Activated CD4-positive, alpha-beta T cell treated with anti-CD3 and anti-CD28 coated beads for 36 hours (primary cell): Measurements from ENCODE around the gene GSG1L2. TPM values are rescaled to one million over a fixed set of nuclear protein-coding genes. Genes with fewer than 3 reads are reported as not detected.

Source experiments
- ATAC-seq: fragments of 200-7000 bp; cut with Tn5 transposase; one replicate; pipeline ENCODE4 v1.10.0; 2021; ENCODE audit warnings: mild to moderate bottlenecking, moderate library complexity
- CTCF ChIA-PET: fragments of 350-600 bp; sonication (Branson Sonifier 250); formaldehyde crosslinking; loops from one replicate; lab custom pipeline; 2021; ENCODE audit warnings: antibody characterized with exemption; lab: Charles Lee
- POLR2A ChIA-PET: fragments of 350-600 bp; sonication (Branson Sonifier 250); formaldehyde crosslinking; loops from one replicate; lab custom pipeline; 2021; ENCODE audit warnings: antibody characterized with exemption, inconsistent platforms; lab: Charles Lee
- DNase-seq: peaks from one replicate; pipeline ENCODE4 v3.0.0-alpha.2; 2020
- H3K27ac Mint-ChIP-seq: one replicate; pipeline ENCODE4 v1.8.0; 2021; ENCODE audit warnings: mixed read lengths
- H3K27me3 Mint-ChIP-seq: one replicate; pipeline ENCODE4 v1.8.0; 2021; ENCODE audit warnings: mixed read lengths
- H3K36me3 Mint-ChIP-seq: one replicate; pipeline ENCODE4 v1.8.0; 2021; ENCODE audit warnings: low read depth, mixed read lengths
- H3K4me1 Mint-ChIP-seq: one replicate; pipeline ENCODE4 v1.8.0; 2021; ENCODE audit warnings: mixed read lengths
- H3K4me3 Mint-ChIP-seq: one replicate; pipeline ENCODE4 v1.8.0; 2021; ENCODE audit warnings: mild to moderate bottlenecking, moderate library complexity, mixed read lengths
- H3K9me3 Mint-ChIP-seq: one replicate; pipeline ENCODE4 v1.8.0; 2021; ENCODE audit warnings: low read depth, mixed read lengths
- intact Hi-C, 2 experiments: fragments of 100-400 bp; cut with DNase I in 1 of 2; cut with micrococcal nuclease in 1 of 2; formaldehyde crosslinking; loops; one replicate each; pipeline versions ENCODE4 v1.14.2 to v1.15.1; 2022 to 2024; cut with DNase I, micrococcal nuclease
- total RNA-seq, 2 experiments: library from RNA; stranded (reverse); gene quantifications; one replicate each; pipeline ENCODE4 v1.2.3, GENCODE V29; 2021

The GSG1L2 gene
- total RNA-seq, 2 experiments from 2014 or later = not detected

- H3K4me3 Mint-ChIP-seq = no peak overlapping the region
- ChIA-PET POLR2A (no interaction called here), CTCF (no interaction called here)
- peaks cover 9% of the 10 kb centered on the region for H3K27me3 Mint-ChIP-seq
- intact Hi-C loops = no loop called here
- H3K9me3 Mint-ChIP-seq = no peaks in the 10 kb centered on the region
- no peaks in the 10 kb centered on the region for H3K36me3 Mint-ChIP-seq
- DNase-seq (no peak), ATAC-seq (no peak)
- no peaks in the 10 kb centered on the region for H3K4me1 Mint-ChIP-seq
- no peak overlapping the region for H3K27ac Mint-ChIP-seq
Observed at GRCh38 chr17:9824094-9824493, 2.2 kb upstream of the GSG1L2 start.

- DNase-seq (no peak), ATAC-seq (no peak)
- H3K4me1 Mint-ChIP-seq = no peaks in the 10 kb centered on the region
- H3K27ac Mint-ChIP-seq = no peak overlapping the region
- H3K27me3 Mint-ChIP-seq = peaks cover 11% of the 10 kb centered on the region
- CTCF ChIA-PET = no interaction called here
- no peaks in the 10 kb centered on the region for H3K9me3 Mint-ChIP-seq
- intact Hi-C loops = no loop called here
- no peak overlapping the region for H3K4me3 Mint-ChIP-seq
- POLR2A ChIA-PET = no interaction called here
- no peaks in the 10 kb centered on the region for H3K36me3 Mint-ChIP-seq
Observed at GRCh38 chr17:9820448-9820847, 1.4 kb downstream of the GSG1L2 start.

- H3K36me3 Mint-ChIP-seq = no peaks in the 10 kb centered on the region
- CTCF ChIA-PET = no interaction called here
Observed at GRCh38 chr17:9818760-9819159, 3.1 kb downstream of the GSG1L2 start.

GRCh38 chr17:9817086-9817485, 4.8 kb downstream of the GSG1L2 start:
- Mint-ChIP-seq H3K9me3 (no peaks in the 10 kb centered on the region), H3K27me3 (peaks cover 6% of the 10 kb centered on the region), H3K27ac (no peak overlapping the region), H3K4me3 (no peak overlapping the region), H3K4me1 (no peaks in the 10 kb centered on the region), H3K36me3 (no peaks in the 10 kb centered on the region)
- no peak for DNase-seq
- POLR2A ChIA-PET = no interaction called here
- CTCF ChIA-PET = no interaction called here
- ATAC-seq = no peak
- intact Hi-C loops = loop anchor here in 1 of 2 experiments (10.0 kb wide), 1 partner anchor 62 kb away; no protein-coding TSS in a partner anchor

More at GRCh38 chr17:9818760-9819159, 3.1 kb downstream of the GSG1L2 start:
- Mint-ChIP-seq H3K4me1 (no peaks in the 10 kb centered on the region), H3K27me3 (peaks cover 8% of the 10 kb centered on the region), H3K4me3 (no peak overlapping the region), H3K9me3 (no peaks in the 10 kb centered on the region), H3K27ac (no peak overlapping the region)
- intact Hi-C loops = loop anchor here in 1 of 2 experiments (10.0 kb wide), 1 partner anchor 64 kb away; no protein-coding TSS in a partner anchor
- POLR2A ChIA-PET = no interaction called here
- ATAC-seq = no peak
- DNase-seq = no peak

- H3K9me3 Mint-ChIP-seq = no peaks in the 10 kb centered on the region
- H3K27me3 Mint-ChIP-seq = peaks cover 6% of the 10 kb centered on the region
- no peaks in the 10 kb centered on the region for H3K36me3 Mint-ChIP-seq
- H3K27ac Mint-ChIP-seq = no peak overlapping the region
- intact Hi-C loops = loop anchor here in 1 of 2 experiments (10.0 kb wide), 1 partner anchor 62 kb away; no protein-coding TSS in a partner anchor
- ChIA-PET CTCF (no interaction called here), POLR2A (no interaction called here)
- DNase-seq (no peak), ATAC-seq (no peak)
- no peak overlapping the region for H3K4me3 Mint-ChIP-seq
- no peaks in the 10 kb centered on the region for H3K4me1 Mint-ChIP-seq
Observed at GRCh38 chr17:9816472-9816871, 5.4 kb downstream of the GSG1L2 start.

- POLR2A ChIA-PET = no interaction called here
- Mint-ChIP-seq H3K4me1 (no peaks in the 10 kb centered on the region), H3K4me3 (no peak overlapping the region), H3K36me3 (no peaks in the 10 kb centered on the region), H3K27me3 (peaks cover 8% of the 10 kb centered on the region), H3K9me3 (no peaks in the 10 kb centered on the region), H3K27ac (no peak overlapping the region)
- CTCF ChIA-PET = no interaction called here
- intact Hi-C loops = loop anchor here in 1 of 2 experiments (10.0 kb wide), 1 partner anchor 60 kb away; no protein-coding TSS in a partner anchor
- DNase-seq (no peak), ATAC-seq (no peak)
Observed at GRCh38 chr17:9814337-9814945, 7.4 kb downstream of the GSG1L2 start.

- H3K4me3 Mint-ChIP-seq = no peak overlapping the region
- H3K27me3 Mint-ChIP-seq = peaks cover 7% of the 10 kb centered on the region
Observed at GRCh38 chr17:9813166-9813565, 8.7 kb downstream of the GSG1L2 start.

GRCh38 chr17:9811537-9811936, 10.3 kb downstream of the GSG1L2 start:
- Mint-ChIP-seq H3K36me3 (no peaks in the 10 kb centered on the region), H3K4me3 (no peak overlapping the region), H3K9me3 (no peaks in the 10 kb centered on the region), H3K4me1 (no peaks in the 10 kb centered on the region), H3K27ac (no peak overlapping the region), H3K27me3 (peaks cover 7% of the 10 kb centered on the region)
- DNase-seq = no peak
- no peak for ATAC-seq
- POLR2A ChIA-PET = no interaction called here
- CTCF ChIA-PET = interaction anchor here (0.6 kb wide), 1 partner anchor 42 kb away, joined by 3 read pairs; no protein-coding TSS in a partner anchor
- intact Hi-C loops = loop anchor here in 1 of 2 experiments (10.0 kb wide), 1 partner anchor 57 kb away; no protein-coding TSS in a partner anchor

More at GRCh38 chr17:9813166-9813565, 8.7 kb downstream of the GSG1L2 start:
- intact Hi-C loops = loop anchor here in 1 of 2 experiments (10.0 kb wide), 1 partner anchor 58 kb away; no protein-coding TSS in a partner anchor
- CTCF ChIA-PET = no interaction called here
- Mint-ChIP-seq H3K9me3 (no peaks in the 10 kb centered on the region), H3K4me1 (no peaks in the 10 kb centered on the region), H3K27ac (no peak overlapping the region), H3K36me3 (no peaks in the 10 kb centered on the region)
- POLR2A ChIA-PET = no interaction called here
- DNase-seq (no peak), ATAC-seq (no peak)

GRCh38 chr17:9811086-9811485, 10.8 kb downstream of the GSG1L2 start:
- intact Hi-C loops = loop anchor here in 1 of 2 experiments (10.0 kb wide), 1 partner anchor 56 kb away; no protein-coding TSS in a partner anchor
- Mint-ChIP-seq H3K9me3 (no peaks in the 10 kb centered on the region), H3K36me3 (no peaks in the 10 kb centered on the region), H3K4me1 (no peaks in the 10 kb centered on the region), H3K4me3 (no peak overlapping the region), H3K27me3 (peaks cover 4% of the 10 kb centered on the region), H3K27ac (no peak overlapping the region)
- CTCF ChIA-PET = no interaction called here
- ATAC-seq (no peak), DNase-seq (no peak)
- POLR2A ChIA-PET = no interaction called here

- Mint-ChIP-seq H3K27me3 (peaks cover 4% of the 10 kb centered on the region), H3K9me3 (no peaks in the 10 kb centered on the region), H3K4me1 (no peaks in the 10 kb centered on the region)
Observed at GRCh38 chr17:9810100-9810949, 11.6 kb downstream of the GSG1L2 start.

GRCh38 chr17:9809409-9809808, 12.5 kb downstream of the GSG1L2 start:
- intact Hi-C loops = no loop called here
- ATAC-seq = no peak
- POLR2A ChIA-PET = no interaction called here
- CTCF ChIA-PET = no interaction called here
- Mint-ChIP-seq H3K27ac (no peak overlapping the region), H3K36me3 (no peaks in the 10 kb centered on the region), H3K27me3 (peaks cover 4% of the 10 kb centered on the region), H3K9me3 (no peaks in the 10 kb centered on the region), H3K4me3 (no peak overlapping the region), H3K4me1 (no peaks in the 10 kb centered on the region)
- no peak for DNase-seq

More at GRCh38 chr17:9810100-9810949, 11.6 kb downstream of the GSG1L2 start:
- H3K27ac Mint-ChIP-seq = no peak overlapping the region
- no peak for ATAC-seq
- no peak overlapping the region for H3K4me3 Mint-ChIP-seq
- ChIA-PET POLR2A (no interaction called here), CTCF (interaction anchor here (0.6 kb wide), 1 partner anchor 443 kb away, joined by 3 read pairs; no protein-coding TSS in a partner anchor)
- no peaks in the 10 kb centered on the region for H3K36me3 Mint-ChIP-seq
- intact Hi-C loops = loop anchor here in 1 of 2 experiments (10.0 kb wide), 1 partner anchor 56 kb away; no protein-coding TSS in a partner anchor
- no peak for DNase-seq
